ENCODE results near the gene FAM124B. TPM values are rescaled to one million over a fixed set of nuclear protein-coding genes. Genes with fewer than 3 reads are reported as not detected.

Gene FAM124B
- total and polyA plus RNA-seq, 2 donors (not counting 1 experiment from before 2014, with no cell fraction given), result not detected

DNA sequence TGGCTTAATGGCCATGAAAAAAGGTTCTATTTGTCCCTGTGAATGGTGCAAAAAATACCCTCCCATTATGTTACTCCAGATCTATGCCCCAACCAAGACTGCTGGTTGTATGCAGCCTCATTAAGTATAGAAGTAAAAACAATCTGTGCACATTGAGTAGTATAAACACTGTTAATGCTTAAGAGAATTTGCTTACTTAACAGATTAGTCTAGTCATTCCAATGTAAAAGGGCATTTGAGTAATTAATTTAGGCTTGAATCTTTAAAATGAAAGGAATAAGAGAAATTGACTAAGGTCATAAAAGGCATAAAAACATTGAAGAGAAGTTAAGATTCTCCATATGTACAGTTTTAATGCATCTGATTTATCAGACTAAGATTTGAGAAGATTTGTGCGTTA, 51.2 kb downstream of the FAM124B start:
- Histone ChIP-seq H2AFZ (ENCODE audit: low read length) (no peak overlapping the region), H3K27me3 (ENCODE audit: control insufficient read depth, insufficient read depth, low read length) (no peaks in the 10 kb centered on the region), H4K20me1 (ENCODE audit: control insufficient read depth, extremely low read depth, insufficient read depth, low read length) (no peaks in the 10 kb centered on the region), H3K36me3 (ENCODE audit: control insufficient read depth, insufficient read depth, low read length) (no peaks in the 10 kb centered on the region), H3K9me3 (ENCODE audit: control insufficient read depth, insufficient read depth, low read depth, low read length) (no peaks in the 10 kb centered on the region), H3K4me1 (ENCODE audit: control insufficient read depth, extremely low read depth, insufficient read depth, low read length) (no peaks in the 10 kb centered on the region), H3K9ac (ENCODE audit: insufficient read depth, low read length) (no peak overlapping the region), H3K4me2 (ENCODE audit: extremely low read depth, insufficient read depth, low read length) (no peak overlapping the region), H3K27ac (ENCODE audit: insufficient read depth, low read length) (no peak overlapping the region), H3K4me3 (replicated peaks in 1 of 4; ENCODE audit: control extremely low read depth in 1 of 4, insufficient read depth in 1 of 4, low read depth in 3 of 4, low read length in 4 of 4) (no peak overlapping the region), H3K79me2 (ENCODE audit: control insufficient read depth, insufficient read depth, low read length) (no peaks in the 10 kb centered on the region)
- DNase-seq (ENCODE audit: low read depth in 2 of 2), result peak in 1 of 2 donors; percentile 7
- TF ChIP-seq EZH2 (IDR thresholded peaks at IDR 0.05; ENCODE audit: low read length, missing control alignments) (no peak), CTCF (conservative IDR thresholded peaks at IDR 0.05 in 1 of 2, IDR thresholded peaks at IDR 0.05 in 1 of 2; ENCODE audit: low read depth in 1 of 2, low read length in 2 of 2) (no peak)

DNA sequence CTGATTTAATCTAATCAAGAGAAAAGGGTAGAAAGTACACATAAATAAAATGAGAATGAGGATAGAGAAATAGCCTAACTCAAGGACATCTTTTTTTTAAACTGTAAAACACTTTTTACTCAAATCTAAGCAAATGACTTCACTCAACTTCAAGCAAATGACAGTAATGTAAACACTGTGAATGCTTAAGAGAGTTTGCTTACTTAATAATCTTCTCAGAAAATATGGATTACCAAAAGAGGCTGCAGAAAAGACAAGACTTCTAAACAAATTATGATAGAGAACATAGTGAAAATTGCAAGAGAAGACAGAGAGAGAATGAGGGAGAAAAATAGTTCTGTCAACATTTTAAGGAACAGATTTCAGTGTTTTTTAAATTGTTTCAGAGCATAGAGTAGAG, 52.5 kb downstream of the FAM124B start:
- no peaks in the 10 kb centered on the region for H3K36me3 ChIP-seq (ENCODE audit: control insufficient read depth, insufficient read depth, low read length)
- H3K4me1 ChIP-seq (ENCODE audit: control insufficient read depth, extremely low read depth, insufficient read depth, low read length), result no peaks in the 10 kb centered on the region
- DNase-seq (ENCODE audit: low read depth in 2 of 2), result peak in 1 of 2 donors; percentile 72
- no peak overlapping the region for H3K27ac ChIP-seq (ENCODE audit: insufficient read depth, low read length)
- no peak overlapping the region for H3K9ac ChIP-seq (ENCODE audit: insufficient read depth, low read length)
- no peaks in the 10 kb centered on the region for H4K20me1 ChIP-seq (ENCODE audit: control insufficient read depth, extremely low read depth, insufficient read depth, low read length)
- no peaks in the 10 kb centered on the region for H3K27me3 ChIP-seq (ENCODE audit: control insufficient read depth, insufficient read depth, low read length)
- H3K4me3 ChIP-seq (replicated peaks in 1 of 4; ENCODE audit: control extremely low read depth in 1 of 4, insufficient read depth in 1 of 4, low read depth in 3 of 4, low read length in 4 of 4), result no peak overlapping the region
- H3K79me2 ChIP-seq (ENCODE audit: control insufficient read depth, insufficient read depth, low read length), result no peaks in the 10 kb centered on the region
- no peak for TF ChIP-seq EZH2 (IDR thresholded peaks at IDR 0.05; ENCODE audit: low read length, missing control alignments)
- no peak for TF ChIP-seq CTCF (conservative IDR thresholded peaks at IDR 0.05 in 1 of 2, IDR thresholded peaks at IDR 0.05 in 1 of 2; ENCODE audit: low read depth in 1 of 2, low read length in 2 of 2)
- H2AFZ ChIP-seq (ENCODE audit: low read length), result no peak overlapping the region
- no peaks in the 10 kb centered on the region for H3K9me3 ChIP-seq (ENCODE audit: control insufficient read depth, insufficient read depth, low read depth, low read length)
- no peak overlapping the region for H3K4me2 ChIP-seq (ENCODE audit: extremely low read depth, insufficient read depth, low read length)

DNA sequence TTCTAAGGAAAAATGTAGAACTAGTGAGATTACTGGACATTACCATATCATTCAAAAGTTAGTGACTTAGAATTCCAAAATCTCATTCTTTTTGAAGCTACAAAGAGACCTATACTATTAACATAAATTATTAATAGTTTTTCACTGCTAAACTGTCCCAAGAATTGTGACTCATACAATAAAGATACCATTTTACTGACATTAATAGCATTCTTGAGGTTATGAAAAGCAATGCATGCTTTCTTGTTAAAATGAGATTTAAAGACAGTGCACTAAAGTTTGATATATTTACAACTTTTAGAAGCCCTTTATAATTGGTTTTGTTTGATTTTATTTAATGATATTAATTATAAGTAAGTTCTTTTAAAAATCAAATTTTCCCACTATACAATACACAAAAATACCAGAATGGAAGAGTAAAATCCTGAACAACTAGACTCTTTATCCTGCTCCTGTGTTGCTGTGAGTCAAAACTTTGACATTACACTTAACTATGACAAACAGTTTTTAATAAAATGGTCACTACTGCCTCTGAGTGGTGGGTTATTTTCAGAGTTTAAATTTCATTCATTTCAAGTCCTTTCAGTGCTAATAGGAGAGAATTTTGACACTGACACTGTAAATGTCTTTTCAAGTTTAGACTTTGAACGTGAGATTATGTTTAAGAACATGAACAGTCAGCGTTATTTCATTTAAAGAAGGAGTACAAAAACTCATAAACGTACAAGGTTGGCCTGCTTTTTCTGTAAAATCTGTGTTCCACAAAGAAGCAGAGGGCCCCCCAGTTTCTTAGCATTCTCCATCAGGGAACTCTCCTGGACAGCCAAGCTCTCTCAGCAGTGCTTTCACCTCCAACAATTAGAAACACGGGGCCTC, 54.5 kb downstream of the FAM124B start:
- Histone ChIP-seq H3K9me3 (ENCODE audit: control insufficient read depth, insufficient read depth, low read depth, low read length) (no peaks in the 10 kb centered on the region), H3K4me1 (ENCODE audit: control insufficient read depth, extremely low read depth, insufficient read depth, low read length) (no peaks in the 10 kb centered on the region), H2AFZ (ENCODE audit: low read length) (no peak overlapping the region), H3K36me3 (ENCODE audit: control insufficient read depth, insufficient read depth, low read length) (no peaks in the 10 kb centered on the region), H3K4me2 (ENCODE audit: extremely low read depth, insufficient read depth, low read length) (no peak overlapping the region), H4K20me1 (ENCODE audit: control insufficient read depth, extremely low read depth, insufficient read depth, low read length) (no peaks in the 10 kb centered on the region), H3K27me3 (ENCODE audit: control insufficient read depth, insufficient read depth, low read length) (no peaks in the 10 kb centered on the region), H3K27ac (ENCODE audit: insufficient read depth, low read length) (no peak overlapping the region), H3K79me2 (ENCODE audit: control insufficient read depth, insufficient read depth, low read length) (no peaks in the 10 kb centered on the region), H3K4me3 (replicated peaks in 1 of 4; ENCODE audit: control extremely low read depth in 1 of 4, insufficient read depth in 1 of 4, low read depth in 3 of 4, low read length in 4 of 4) (no peak overlapping the region), H3K9ac (ENCODE audit: insufficient read depth, low read length) (no peak overlapping the region)
- TF ChIP-seq CTCF (conservative IDR thresholded peaks at IDR 0.05 in 1 of 2, IDR thresholded peaks at IDR 0.05 in 1 of 2; ENCODE audit: low read depth in 1 of 2, low read length in 2 of 2), result no peak
- no peak for TF ChIP-seq EZH2 (IDR thresholded peaks at IDR 0.05; ENCODE audit: low read length, missing control alignments)
- peak in 1 of 2 donors; percentile 45 for DNase-seq (ENCODE audit: low read depth in 2 of 2)

Data from fibroblast of lung (primary cell).